Stimulated activated CD4-positive, alpha-beta T cell treated with anti-CD3 and anti-CD28 coated beads, Interleukin-12 subunit alpha, Interleukin-12 subunit beta, amount 100 ng/mL, for 4 hours (primary cell): ENCODE data around the gene LMNB1.
"Not testable (repeated sequence)": the region's sequence is repeated elsewhere in the genome, so short reads cannot be mapped to it uniquely, and the experiment has no call there.

Experiments used
- DNase-seq: peaks from one replicate; pipeline ENCODE4 v3.0.0-alpha.2; 2020

The LMNB1 gene

GRCh38 chr5:126778675-126779403 is 1.9 kb downstream of the LMNB1 start:
- DNase-seq = no peak

GRCh38 chr5:126780165-126780827 is 3.4 kb downstream of the LMNB1 start:
- DNase-seq = no peak

GRCh38 chr5:126788409-126788808 is 11.5 kb downstream of the LMNB1 start:
- DNase-seq = not testable (repeated sequence)

GRCh38 chr5:126793097-126793496 is 16.2 kb downstream of the LMNB1 start:
- DNase-seq = no peak

- DNase-seq = not testable (repeated sequence)
Observed at GRCh38 chr5:126793648-126794047, 16.7 kb downstream of the LMNB1 start.

GRCh38 chr5:126794157-126794828 is 17.4 kb downstream of the LMNB1 start:
- no peak for DNase-seq

- DNase-seq = no peak
Observed at GRCh38 chr5:126799780-126800179, 22.8 kb downstream of the LMNB1 start.

- no peak for DNase-seq
Observed at GRCh38 chr5:126801174-126801991, 24.4 kb downstream of the LMNB1 start.

- no peak for DNase-seq
Observed at GRCh38 chr5:126801992-126802294, 25.0 kb downstream of the LMNB1 start.

GRCh38 chr5:126805063-126805462 is 28.1 kb downstream of the LMNB1 start:
- no peak for DNase-seq

GRCh38 chr5:126808521-126808988 is 31.6 kb downstream of the LMNB1 start:
- DNase-seq = no peak

GRCh38 chr5:126809916-126810315 is 33.0 kb downstream of the LMNB1 start:
- DNase-seq = no peak

GRCh38 chr5:126810596-126811380 is 33.9 kb downstream of the LMNB1 start:
- DNase-seq = no peak

GRCh38 chr5:126811515-126812198 is 34.7 kb downstream of the LMNB1 start:
- DNase-seq = no peak

- DNase-seq = no peak
Observed at GRCh38 chr5:126812199-126812570, 35.2 kb downstream of the LMNB1 start.

- DNase-seq = not testable (repeated sequence)
Observed at GRCh38 chr5:126813799-126814198, 36.9 kb downstream of the LMNB1 start.

- no peak for DNase-seq
Observed at GRCh38 chr5:126814721-126815404, 37.9 kb downstream of the LMNB1 start.

GRCh38 chr5:126816649-126817048 is 39.7 kb downstream of the LMNB1 start:
- DNase-seq = no peak

GRCh38 chr5:126818736-126819135 is 41.8 kb downstream of the LMNB1 start:
- DNase-seq = no peak

GRCh38 chr5:126819253-126819652 is 42.3 kb downstream of the LMNB1 start:
- no peak for DNase-seq

- no peak for DNase-seq
Observed at GRCh38 chr5:126826619-126827215, 49.8 kb downstream of the LMNB1 start.
